Activated CD4-positive, alpha-beta T cell treated with anti-CD3 and anti-CD28 coated beads, Interleukin-2, Interleukin-6, amounts not matched to agents 100 ng/mL and 50 ng/mL, durations not matched to agents 16 hours and 8 hours (primary cell): ENCODE measurements around the gene MFN2.
"Not testable (repeated sequence)": the region's sequence is repeated elsewhere in the genome, so short reads cannot be mapped to it uniquely, and the experiment has no call there.

Source experiments
- DNase-seq: peaks from one replicate; pipeline ENCODE4 v3.0.0-alpha.2; 2020

The MFN2 gene

GRCh38 chr1:11979851-11980675 is at the start of gene MFN2:
TSS of gene MFN2 (plus strand) at chr1:11980444. CDS start at chr1:11989169, 8,725 bp downstream.
- DNase-seq: peak; percentile 96

- DNase-seq: no peak
These were observed 49.4 kb upstream of the MFN2 start for GRCh38 chr1:11930571-11931445.

GRCh38 chr1:11931845-11932244 is 48.4 kb upstream of the MFN2 start:
- DNase-seq: no peak

- DNase-seq: peak; percentile 94
These were observed 45.8 kb upstream of the MFN2 start, which contains the start of gene PLOD1 for GRCh38 chr1:11934302-11935056. TSS of gene PLOD1 (plus strand) at chr1:11934717. CDS start at chr1:11934780, 63 bp downstream.

- no peak for DNase-seq
These were observed 45.2 kb upstream of the MFN2 start for GRCh38 chr1:11935057-11935412.

- DNase-seq: not testable (repeated sequence)
These were observed 44.5 kb upstream of the MFN2 start for GRCh38 chr1:11935733-11936132.

GRCh38 chr1:11938722-11939526 is 41.3 kb upstream of the MFN2 start:
- no peak for DNase-seq

GRCh38 chr1:11939794-11940193 is 40.5 kb upstream of the MFN2 start:
- DNase-seq: not testable (repeated sequence)

GRCh38 chr1:11940260-11940921 is 39.9 kb upstream of the MFN2 start:
- no peak for DNase-seq

- no peak for DNase-seq
These were observed 38.0 kb upstream of the MFN2 start for GRCh38 chr1:11942280-11942679.

GRCh38 chr1:11943619-11944018 is 36.6 kb upstream of the MFN2 start:
- DNase-seq: no peak

GRCh38 chr1:11944358-11944931 is 35.8 kb upstream of the MFN2 start:
- DNase-seq: no peak

- DNase-seq: no peak
These were observed 33.6 kb upstream of the MFN2 start for GRCh38 chr1:11946647-11947046.

GRCh38 chr1:11948822-11949458 is 31.3 kb upstream of the MFN2 start:
- peak; percentile 45 for DNase-seq

- no peak for DNase-seq
These were observed 28.3 kb upstream of the MFN2 start for GRCh38 chr1:11951901-11952300.

GRCh38 chr1:11952455-11953109 is 27.7 kb upstream of the MFN2 start:
- no peak for DNase-seq

- no peak for DNase-seq
These were observed 25.0 kb upstream of the MFN2 start for GRCh38 chr1:11955221-11955620.

GRCh38 chr1:11957398-11957797 is 22.8 kb upstream of the MFN2 start:
- DNase-seq: no peak

- DNase-seq: no peak
These were observed 22.3 kb upstream of the MFN2 start for GRCh38 chr1:11957897-11958296.

- DNase-seq: no peak
These were observed 20.0 kb upstream of the MFN2 start for GRCh38 chr1:11960276-11960675.
